SU-DHL-6 (cell line): ENCODE measurements around the gene SCN3B.

ENCODE experiments used
- H2AFZ ChIP-seq: fragments of 200-600 bp; sonication (generic); 2 replicates; pipeline ENCODE4 v1.6.1; 2014; ENCODE audit warnings: low read depth, mild to moderate bottlenecking, moderate library complexity, mixed read lengths, antibody characterized with exemption, low read length; ENCODE audit not compliant: severe bottlenecking
- H3F3A ChIP-seq: fragments of 200-600 bp; shearing (Covaris generic); 2 replicates; pipeline ENCODE4 v1.6.0; 2016; ENCODE audit warnings: antibody characterized with exemption, mild to moderate bottlenecking; ENCODE audit not compliant: insufficient read depth
- H3K27ac ChIP-seq: fragments of 200-600 bp; sonication (generic); 2 replicates; pipeline ENCODE4 v1.5.1; 2016; ENCODE audit warnings: low read depth, mild to moderate bottlenecking, low read length, moderate library complexity, mixed read lengths
- H3K27me3 ChIP-seq: fragments of 200-600 bp; sonication (generic), shearing (Covaris generic); 2 replicates; pipeline ENCODE4 v1.6.0; 2014; ENCODE audit warnings: mild to moderate bottlenecking, low read length
- H3K36me3 ChIP-seq: fragments of 200-600 bp; sonication (generic); 2 replicates; pipeline ENCODE4 v1.6.1; 2014; ENCODE audit warnings: mild to moderate bottlenecking, low read length, mixed read lengths
- H3K4me2 ChIP-seq: fragments of 300-600, 200-600 bp; shearing (Covaris generic), sonication (generic); 2 replicates; pipeline ENCODE4 v1.6.0; 2014; ENCODE audit warnings: low read length, low read depth, mild to moderate bottlenecking; ENCODE audit not compliant: poor library complexity, severe bottlenecking
- H3K4me3 ChIP-seq: fragments of 200-600 bp; sonication (generic); 2 replicates; pipeline ENCODE4 v1.5.1; 2014; ENCODE audit warnings: antibody characterized with exemption, low read length, mild to moderate bottlenecking, mixed read lengths; ENCODE audit not compliant: insufficient read depth, poor library complexity, severe bottlenecking
- H3K79me2 ChIP-seq: fragments of 200-600 bp; sonication (generic); 2 replicates; pipeline ENCODE4 v1.6.1; 2014; ENCODE audit warnings: mild to moderate bottlenecking, low read length, moderate library complexity; ENCODE audit not compliant: insufficient read depth
- H3K9ac ChIP-seq: fragments of 200-600 bp; sonication (generic); 2 replicates; pipeline ENCODE4 v1.7.0; 2014; ENCODE audit warnings: mild to moderate bottlenecking, low read length
- H3K9me2 ChIP-seq: fragments of 200-600 bp; sonication (generic); replicated peaks from 2 replicates; pipeline ENCODE4 v1.6.1; 2014; ENCODE audit warnings: low read length; ENCODE audit not compliant: insufficient read depth
- H3K9me3 ChIP-seq: fragments of 200-600 bp; sonication (generic); 2 replicates; pipeline ENCODE4 v1.6.1; 2014; ENCODE audit warnings: low read length, mixed read lengths; ENCODE audit not compliant: insufficient read depth
- H4K20me1 ChIP-seq: fragments of 200-600 bp; sonication (generic); 2 replicates; pipeline ENCODE4 v1.6.1; 2014; ENCODE audit warnings: low read depth, mild to moderate bottlenecking, antibody characterized with exemption, low read length, moderate library complexity, mixed read lengths
- EZH2phosphoT487 ChIP-seq: fragments of 200-600 bp; sonication (generic), shearing (Covaris generic); conservative IDR thresholded peaks from 2 replicates; pipeline ENCODE4 v1.6.1; 2018; ENCODE audit warnings: mild to moderate bottlenecking, antibody characterized with exemption, low read length, moderate library complexity, mixed read lengths
- TF ChIP-seq, protein P1 (sequence below): fragments of 200-600 bp; sonication (generic); IDR thresholded peaks from one replicate; pipeline ENCODE4 v1.5.1; 2017; ENCODE audit warnings: antibody characterized with exemption, mild to moderate bottlenecking, low read length, moderate library complexity; ENCODE audit not compliant: insufficient read depth, poor library complexity, severe bottlenecking

The SCN3B gene

DNA sequence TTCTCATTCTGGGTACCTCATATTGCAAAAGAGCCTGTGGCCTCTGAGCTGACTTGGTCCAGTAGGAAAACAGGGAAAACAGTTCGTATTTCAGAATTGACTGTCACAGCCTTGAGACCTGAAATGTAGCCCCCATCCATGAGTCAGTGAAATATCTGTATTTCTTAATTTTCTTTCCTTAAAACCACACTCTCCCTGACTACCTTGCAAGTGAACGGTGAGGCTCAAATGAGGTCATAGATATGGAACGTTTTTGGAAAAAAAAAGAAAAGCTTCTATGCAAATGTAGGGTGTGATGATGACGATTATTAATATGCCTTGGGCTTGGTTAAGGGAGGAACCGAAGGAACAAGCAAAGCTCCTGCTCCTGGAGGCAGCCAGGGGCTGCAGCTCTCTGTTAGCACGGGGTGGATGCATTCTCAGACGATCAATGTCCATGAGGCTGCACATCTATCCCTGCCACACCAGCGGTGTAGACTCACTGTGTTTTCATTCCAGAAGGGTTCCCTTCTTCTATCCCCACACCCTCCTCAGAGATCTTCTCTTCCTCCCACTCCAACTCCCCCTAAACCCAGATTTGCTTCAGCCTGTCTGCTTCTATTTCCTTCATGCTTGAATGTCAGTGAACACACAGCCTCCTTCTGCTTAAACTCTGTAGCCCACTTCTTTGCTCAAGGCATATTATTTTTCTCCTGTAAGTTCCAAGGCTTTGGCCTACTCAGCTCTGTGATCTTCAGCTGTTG, 29.2 kb upstream of the SCN3B start:
- TF ChIP-seq, protein P1, sequence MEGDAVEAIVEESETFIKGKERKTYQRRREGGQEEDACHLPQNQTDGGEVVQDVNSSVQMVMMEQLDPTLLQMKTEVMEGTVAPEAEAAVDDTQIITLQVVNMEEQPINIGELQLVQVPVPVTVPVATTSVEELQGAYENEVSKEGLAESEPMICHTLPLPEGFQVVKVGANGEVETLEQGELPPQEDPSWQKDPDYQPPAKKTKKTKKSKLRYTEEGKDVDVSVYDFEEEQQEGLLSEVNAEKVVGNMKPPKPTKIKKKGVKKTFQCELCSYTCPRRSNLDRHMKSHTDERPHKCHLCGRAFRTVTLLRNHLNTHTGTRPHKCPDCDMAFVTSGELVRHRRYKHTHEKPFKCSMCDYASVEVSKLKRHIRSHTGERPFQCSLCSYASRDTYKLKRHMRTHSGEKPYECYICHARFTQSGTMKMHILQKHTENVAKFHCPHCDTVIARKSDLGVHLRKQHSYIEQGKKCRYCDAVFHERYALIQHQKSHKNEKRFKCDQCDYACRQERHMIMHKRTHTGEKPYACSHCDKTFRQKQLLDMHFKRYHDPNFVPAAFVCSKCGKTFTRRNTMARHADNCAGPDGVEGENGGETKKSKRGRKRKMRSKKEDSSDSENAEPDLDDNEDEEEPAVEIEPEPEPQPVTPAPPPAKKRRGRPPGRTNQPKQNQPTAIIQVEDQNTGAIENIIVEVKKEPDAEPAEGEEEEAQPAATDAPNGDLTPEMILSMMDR: no peak
- TF ChIP-seq EZH2phosphoT487: no peak
- Histone ChIP-seq H3K4me3 (no peak overlapping the region), H3K9ac (no peak overlapping the region), H3K36me3 (no peaks in the 10 kb centered on the region), H3K9me3 (no peaks in the 10 kb centered on the region), H3K4me2 (no peak overlapping the region), H2AFZ (no peak overlapping the region), H3K27me3 (no peaks in the 10 kb centered on the region), H3F3A (no peaks in the 10 kb centered on the region), H4K20me1 (no peaks in the 10 kb centered on the region), H3K79me2 (no peaks in the 10 kb centered on the region), H3K9me2 (no peaks in the 10 kb centered on the region), H3K27ac (no peak overlapping the region)

DNA sequence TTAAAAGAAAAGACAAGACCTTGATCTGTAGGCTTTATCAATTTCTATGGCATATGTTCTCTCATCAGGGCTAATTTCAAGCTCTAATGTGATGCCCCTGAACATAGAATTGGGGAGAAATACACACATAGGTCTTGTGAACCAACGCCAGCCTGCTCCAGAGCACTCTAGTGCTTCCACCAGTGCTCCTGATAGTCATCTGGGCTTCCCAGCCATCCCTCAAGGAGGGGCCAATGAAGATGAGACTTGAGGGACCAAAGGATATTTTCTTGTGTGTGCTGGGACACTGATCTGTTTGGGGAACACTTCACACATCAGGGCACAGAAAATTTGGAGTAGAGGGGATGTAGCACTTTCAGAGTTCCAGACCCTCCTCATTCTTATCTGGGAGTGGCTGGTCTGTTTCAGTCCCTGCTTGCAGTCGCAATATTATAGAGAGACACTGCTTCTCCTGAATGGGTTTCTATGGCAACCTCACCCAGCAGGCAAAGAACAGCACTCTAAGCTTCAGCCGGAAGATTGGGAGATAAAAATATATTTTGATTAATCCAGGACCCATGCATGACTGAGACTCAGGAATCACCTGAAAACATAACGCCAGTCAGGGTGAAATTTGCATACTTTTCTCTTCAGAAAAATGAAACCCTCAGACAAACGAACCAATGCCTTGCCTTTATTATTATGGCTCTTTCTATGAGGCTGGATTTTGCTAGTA, 28.4 kb upstream of the SCN3B start:
- H3K36me3 ChIP-seq: no peaks in the 10 kb centered on the region
- no peaks in the 10 kb centered on the region for H3K9me3 ChIP-seq
- H3K79me2 ChIP-seq: no peaks in the 10 kb centered on the region
- H3K4me2 ChIP-seq: no peak overlapping the region
- H4K20me1 ChIP-seq: no peaks in the 10 kb centered on the region
- no peak overlapping the region for H2AFZ ChIP-seq
- H3K4me3 ChIP-seq: no peak overlapping the region
- no peaks in the 10 kb centered on the region for H3K9me2 ChIP-seq
- no peak overlapping the region for H3K9ac ChIP-seq
- H3K27ac ChIP-seq: no peak overlapping the region
- H3F3A ChIP-seq: no peaks in the 10 kb centered on the region
- H3K27me3 ChIP-seq: no peaks in the 10 kb centered on the region
- TF ChIP-seq, protein P1: no peak
- TF ChIP-seq EZH2phosphoT487: no peak

DNA sequence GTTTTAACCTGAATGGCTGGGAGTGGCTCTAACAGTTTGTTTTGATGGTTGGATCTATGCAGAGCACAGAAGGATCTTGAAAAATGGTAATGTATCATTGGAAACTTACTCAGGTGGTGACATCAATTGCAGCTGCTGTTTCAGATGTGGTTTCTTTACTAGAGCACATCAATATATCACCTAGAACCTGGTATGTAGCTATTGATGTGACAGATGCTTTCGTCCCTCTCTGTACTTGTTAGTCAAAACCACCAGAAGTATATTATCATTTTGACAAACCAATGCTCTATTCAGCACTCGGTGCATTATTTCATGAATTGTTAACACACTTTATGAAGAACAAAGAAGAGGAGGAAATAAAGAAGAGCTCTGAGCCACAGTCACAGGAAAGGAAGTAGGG, 26.6 kb upstream of the SCN3B start:
- H2AFZ ChIP-seq: no peak overlapping the region
- no peak overlapping the region for H3K4me2 ChIP-seq
- TF ChIP-seq EZH2phosphoT487: no peak
- TF ChIP-seq, protein P1: no peak
- H3K36me3 ChIP-seq: no peaks in the 10 kb centered on the region
- H3K9ac ChIP-seq: no peak overlapping the region
- H3K9me3 ChIP-seq: no peaks in the 10 kb centered on the region
- no peaks in the 10 kb centered on the region for H3K27me3 ChIP-seq
- no peaks in the 10 kb centered on the region for H3K79me2 ChIP-seq
- no peaks in the 10 kb centered on the region for H3F3A ChIP-seq
- no peak overlapping the region for H3K27ac ChIP-seq
- H4K20me1 ChIP-seq: no peaks in the 10 kb centered on the region
- no peak overlapping the region for H3K4me3 ChIP-seq
- no peaks in the 10 kb centered on the region for H3K9me2 ChIP-seq
